Liver (tissue), 9 donors: ENCODE results near the gene MAD2L1BP. TPM values are rescaled to one million over a fixed set of nuclear protein-coding genes. Genes with fewer than 3 reads are reported as not detected.

ENCODE experiments used
- DNase-seq: peaks from one replicate; pipeline ENCODE4 v3.0.0-alpha.2; 2017; ENCODE audit warnings: low spot score
- H3K27ac ChIP-seq, 2 donors: one replicate each; pipeline ENCODE4 v1.7.0; 2013; ENCODE audit warnings: inconsistent platforms in 2 of 2, low read length in 2 of 2, control low read depth in 1 of 2, low read depth in 1 of 2, mild to moderate bottlenecking in 1 of 2
- H3K27me3 ChIP-seq, 4 donors: one replicate each; pipeline versions ENCODE4 v1.6.1 to v1.7.0; 2013; ENCODE audit warnings: low read length in 3 of 4, inconsistent platforms in 1 of 4, mild to moderate bottlenecking in 1 of 4, moderate library complexity in 1 of 4; ENCODE audit not compliant: control insufficient read depth in 4 of 4, insufficient read depth in 4 of 4
- H3K36me3 ChIP-seq, 4 donors: one replicate each; pipeline versions ENCODE4 v1.6.1 to v1.7.0; 2013; ENCODE audit warnings: low read length in 3 of 4, mild to moderate bottlenecking in 3 of 4, low read depth in 1 of 4, moderate library complexity in 1 of 4; ENCODE audit not compliant: control insufficient read depth in 4 of 4, insufficient read depth in 3 of 4
- H3K4me1 ChIP-seq, 4 donors: one replicate each; pipeline versions ENCODE4 v1.6.1 to v1.7.0; 2013; ENCODE audit warnings: low read length in 3 of 4, mild to moderate bottlenecking in 3 of 4, moderate library complexity in 1 of 4; ENCODE audit not compliant: control insufficient read depth in 4 of 4, insufficient read depth in 4 of 4
- H3K4me3 ChIP-seq, 3 donors: one replicate each; pipeline versions ENCODE4 v1.6.1 to v1.7.0; 2013; ENCODE audit warnings: low read length in 3 of 3, control low read depth in 1 of 3, low read depth in 1 of 3, mild to moderate bottlenecking in 1 of 3
- H3K9ac ChIP-seq, 2 donors: one replicate each; pipeline ENCODE4 v1.7.0; 2013; ENCODE audit warnings: low read length in 2 of 2, mild to moderate bottlenecking in 2 of 2, moderate library complexity in 2 of 2, control low read depth in 1 of 2, low read depth in 1 of 2
- H3K9me3 ChIP-seq, 4 donors: one replicate each; pipeline versions ENCODE4 v1.6.1 to v1.7.0; 2013; ENCODE audit warnings: low read length in 3 of 4; ENCODE audit not compliant: control insufficient read depth in 4 of 4
- FOXA1 ChIP-seq: IDR thresholded peaks from 2 replicates; pipeline ENCODE4 v1.6.1; 2016; ENCODE audit warnings: antibody characterized with exemption
- GABPA ChIP-seq, 2 donors: IDR thresholded peaks in 1 of 2; conservative IDR thresholded peaks in 1 of 2; 2 replicates each; pipeline ENCODE4 v1.6.1; 2016; ENCODE audit warnings: antibody characterized with exemption in 2 of 2, mild to moderate bottlenecking in 1 of 2, moderate library complexity in 1 of 2
- HNF4A ChIP-seq, 2 donors: conservative IDR thresholded peaks; 2 replicates each; pipeline ENCODE4 v1.6.1; 2016; ENCODE audit warnings: antibody characterized with exemption in 2 of 2, mild to moderate bottlenecking in 2 of 2
- JUND ChIP-seq, 2 donors: IDR thresholded peaks; 2 replicates each; pipeline ENCODE4 v1.6.1; 2016; ENCODE audit warnings: antibody characterized with exemption in 2 of 2
- NR2F2 ChIP-seq: IDR thresholded peaks from 2 replicates; pipeline ENCODE4 v1.6.1; 2016; ENCODE audit warnings: antibody characterized with exemption
- RAD21 ChIP-seq, 2 donors: IDR thresholded peaks; 2 replicates each; pipeline ENCODE4 v1.6.1; 2016; ENCODE audit warnings: antibody characterized with exemption in 2 of 2, mild to moderate bottlenecking in 2 of 2
- RXRA ChIP-seq, 2 donors: IDR thresholded peaks; 2 replicates each; pipeline ENCODE4 v1.6.1; 2017 to 2018; ENCODE audit warnings: antibody characterized with exemption in 2 of 2, mild to moderate bottlenecking in 1 of 2
- SP1 ChIP-seq: IDR thresholded peaks from 2 replicates; pipeline ENCODE4 v1.6.1; 2018; ENCODE audit warnings: antibody characterized with exemption, mild to moderate bottlenecking
- TAF1 ChIP-seq: conservative IDR thresholded peaks from 2 replicates; pipeline ENCODE4 v1.6.1; 2016; ENCODE audit warnings: antibody characterized with exemption, mild to moderate bottlenecking
- YY1 ChIP-seq: IDR thresholded peaks from 2 replicates; pipeline ENCODE4 v1.6.1; 2016; ENCODE audit warnings: antibody characterized with exemption, mild to moderate bottlenecking
- WGBS: extraction: QIAGEN DNeasy Blood & Tissue Kit; methylation state at CpG from one replicate; pipeline ENCODE4 v1.1.7; 2013; 5-methylcytosine and 5-hydroxymethylcytosine counted together
- polyA plus RNA-seq, 2 donors: library from polyadenylated mRNA; stranded (reverse) in 1 of 2; unstranded in 1 of 2; fragments of 200-250 nt in 1 of 2; fragments of >200 nt in 1 of 2; fragmentation: Nextera tagmentation in 1 of 2; extraction: Ambion mirVana in 1 of 2; gene quantifications; one replicate each; pipeline versions ENCODE4 v1.2.1 to v1.2.3, GENCODE V29; 2013 to 2015
- total RNA-seq, 2 donors: library from RNA; depleted of rRNA; stranded (reverse); fragments of >200 nt; gene quantifications; one replicate each; pipeline ENCODE4 v1.2.3, GENCODE V29; 2014
- TF ChIP-seq, protein P1 (sequence below): fragments of 150-350 bp; IDR thresholded peaks from 2 replicates; pipeline ENCODE4 v1.5.1; 2017; ENCODE audit warnings: improper control_type of control experiment, low read depth, low read length; ENCODE audit not compliant: missing input control
- TF ChIP-seq, protein P2 (sequence below): IDR thresholded peaks from 2 replicates; pipeline ENCODE4 v1.6.1; 2016; ENCODE audit warnings: antibody characterized with exemption
- donor health status: healthy.
- donor health status: healthy.
- donor health status: healthy.
- donor health status: healthy.
- donor health status: healthy.

MAD2L1BP gene
- total and polyA plus RNA-seq, 4 donors = 11.2 to 17.3 (median 16.1) TPM

DNA sequence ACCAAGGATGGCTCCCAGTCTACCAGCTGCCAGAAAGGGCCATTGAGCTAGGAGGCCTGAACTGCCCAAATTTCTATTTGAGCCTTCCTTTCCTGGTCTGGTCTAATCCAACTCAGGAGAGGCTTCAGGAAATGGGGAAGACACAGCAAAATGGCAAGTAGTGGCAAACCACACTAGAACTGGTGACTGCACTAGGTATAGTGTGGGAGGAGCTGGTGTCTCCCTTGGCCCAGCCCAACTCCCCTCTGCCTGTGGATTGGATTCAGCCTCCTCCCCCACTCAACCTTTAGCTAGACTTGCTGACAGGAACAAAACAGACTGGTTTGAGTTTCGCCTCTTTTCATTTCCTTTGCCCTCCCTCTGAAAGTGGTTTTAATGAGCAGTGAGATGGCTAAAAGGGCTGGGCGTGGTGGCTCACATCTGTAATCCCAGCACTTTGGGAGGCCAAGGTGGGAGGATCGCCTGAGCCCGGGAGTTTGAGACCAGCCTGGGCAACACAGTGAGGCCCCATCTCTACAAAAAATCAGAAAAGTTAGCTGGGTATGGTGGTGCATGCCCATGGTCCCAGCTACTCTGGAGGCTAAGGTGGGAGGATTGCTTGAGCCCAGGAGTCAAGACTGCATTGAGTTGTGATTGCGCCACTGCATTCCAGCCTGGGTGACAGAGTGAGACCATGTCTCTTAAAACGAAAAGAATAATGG is 34.4 kb downstream of the MAD2L1BP start:
- Histone ChIP-seq H3K9me3 (no peaks in the 10 kb centered on the region), H3K4me3 (no peak overlapping the region), H3K9ac (no peak overlapping the region), H3K36me3 (peaks cover 4 to 30% (median 12%) of the 10 kb centered on the region in 4 donors), H3K27ac (no peak overlapping the region), H3K4me1 (peaks cover 5 to 18% (median 9%) of the 10 kb centered on the region in 4 donors), H3K27me3 (no peaks in the 10 kb centered on the region)
- no peak for TF ChIP-seq HNF4A (conservative IDR thresholded peaks at IDR 0.05)
- TF ChIP-seq TAF1 = no peak
- TF ChIP-seq JUND (IDR thresholded peaks at IDR 0.05) = no peak
- no peak for TF ChIP-seq GABPA (IDR thresholded peaks at IDR 0.05 in 1 of 2, conservative IDR thresholded peaks at IDR 0.05 in 1 of 2)
- TF ChIP-seq, protein P1, sequence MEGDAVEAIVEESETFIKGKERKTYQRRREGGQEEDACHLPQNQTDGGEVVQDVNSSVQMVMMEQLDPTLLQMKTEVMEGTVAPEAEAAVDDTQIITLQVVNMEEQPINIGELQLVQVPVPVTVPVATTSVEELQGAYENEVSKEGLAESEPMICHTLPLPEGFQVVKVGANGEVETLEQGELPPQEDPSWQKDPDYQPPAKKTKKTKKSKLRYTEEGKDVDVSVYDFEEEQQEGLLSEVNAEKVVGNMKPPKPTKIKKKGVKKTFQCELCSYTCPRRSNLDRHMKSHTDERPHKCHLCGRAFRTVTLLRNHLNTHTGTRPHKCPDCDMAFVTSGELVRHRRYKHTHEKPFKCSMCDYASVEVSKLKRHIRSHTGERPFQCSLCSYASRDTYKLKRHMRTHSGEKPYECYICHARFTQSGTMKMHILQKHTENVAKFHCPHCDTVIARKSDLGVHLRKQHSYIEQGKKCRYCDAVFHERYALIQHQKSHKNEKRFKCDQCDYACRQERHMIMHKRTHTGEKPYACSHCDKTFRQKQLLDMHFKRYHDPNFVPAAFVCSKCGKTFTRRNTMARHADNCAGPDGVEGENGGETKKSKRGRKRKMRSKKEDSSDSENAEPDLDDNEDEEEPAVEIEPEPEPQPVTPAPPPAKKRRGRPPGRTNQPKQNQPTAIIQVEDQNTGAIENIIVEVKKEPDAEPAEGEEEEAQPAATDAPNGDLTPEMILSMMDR = no peak
- TF ChIP-seq NR2F2 = no peak
- no peak for TF ChIP-seq SP1
- no peak for TF ChIP-seq FOXA1
- TF ChIP-seq RXRA (IDR thresholded peaks at IDR 0.05) = no peak
- no peak for TF ChIP-seq YY1
- DNase-seq = no peak
- 89% methylated on average over 6 of the region's 6 CpGs for WGBS

DNA sequence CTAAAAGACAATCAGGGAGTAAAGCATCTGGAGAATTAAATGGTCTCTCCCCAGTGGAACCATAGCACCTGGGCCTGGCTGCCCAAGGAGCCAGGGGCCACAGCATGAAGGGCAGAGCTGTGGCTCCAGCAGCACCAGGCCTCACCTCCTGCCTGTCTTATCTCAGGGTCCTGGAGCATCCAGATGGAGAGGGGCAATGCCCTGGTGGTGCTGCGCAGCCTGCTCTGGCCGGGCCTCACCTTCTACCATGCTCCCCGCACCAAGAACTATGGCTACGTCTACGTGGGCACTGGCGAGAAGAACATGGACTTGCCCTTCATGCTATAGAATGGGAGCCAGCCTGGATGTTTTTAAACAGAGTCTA is 35.0 kb downstream of the MAD2L1BP start:
- Histone ChIP-seq H3K27me3 (no peaks in the 10 kb centered on the region), H3K36me3 (peaks cover 4 to 35% (median 17%) of the 10 kb centered on the region in 4 donors), H3K27ac (no peak overlapping the region), H3K9me3 (no peaks in the 10 kb centered on the region), H3K9ac (no peak overlapping the region), H3K4me1 (peaks cover 5 to 18% (median 9%) of the 10 kb centered on the region in 4 donors), H3K4me3 (no peak overlapping the region)
- no peak for DNase-seq
- no peak for TF ChIP-seq RAD21 (IDR thresholded peaks at IDR 0.05)
- 87% methylated on average over 6 of the region's 6 CpGs for WGBS

DNA sequence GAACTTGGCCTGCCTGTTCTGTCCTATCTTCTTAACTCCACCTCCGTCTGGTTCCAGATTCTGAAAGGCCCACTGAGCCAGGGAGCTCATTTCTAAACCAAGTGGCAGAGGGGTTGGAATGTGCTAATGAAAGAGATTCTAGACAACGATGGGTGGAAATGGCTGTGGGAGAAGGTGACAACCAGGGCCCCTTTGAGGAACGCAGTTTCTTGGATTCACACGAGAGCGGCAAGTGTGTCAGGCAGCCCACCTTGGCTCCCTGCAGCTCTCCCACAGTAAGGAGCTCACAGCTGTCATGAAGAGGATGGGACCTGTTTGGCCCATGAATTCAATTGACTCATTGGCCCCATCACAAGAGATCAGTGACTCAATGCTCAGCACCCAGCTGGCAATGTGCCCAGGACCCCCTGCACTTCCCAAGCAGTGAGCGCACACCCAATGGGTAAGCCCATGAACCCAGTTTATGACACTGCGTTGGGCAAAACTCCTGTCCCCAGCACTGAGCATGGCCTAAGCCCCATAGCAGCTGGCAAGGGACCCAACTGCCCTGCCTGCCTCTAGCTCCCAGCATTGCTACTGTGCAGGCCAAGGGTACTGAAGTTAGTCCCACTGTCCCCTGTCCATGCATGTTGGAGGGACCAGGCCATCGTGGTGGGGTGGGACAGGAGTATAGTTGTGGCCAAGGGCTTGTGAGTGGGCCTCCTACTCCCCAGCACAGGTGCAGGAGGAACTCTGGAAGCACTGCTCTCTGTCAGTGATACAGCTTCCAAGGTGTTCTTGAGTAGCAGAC is 35.6 kb downstream of the MAD2L1BP start:
- TF ChIP-seq, protein P2, sequence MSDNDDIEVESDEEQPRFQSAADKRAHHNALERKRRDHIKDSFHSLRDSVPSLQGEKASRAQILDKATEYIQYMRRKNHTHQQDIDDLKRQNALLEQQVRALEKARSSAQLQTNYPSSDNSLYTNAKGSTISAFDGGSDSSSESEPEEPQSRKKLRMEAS = no peak
- no peak for TF ChIP-seq FOXA1
- H3K9me3 ChIP-seq = no peaks in the 10 kb centered on the region
- H3K9ac ChIP-seq = no peak overlapping the region
- DNase-seq = no peak
- peaks cover 4 to 41% (median 17%) of the 10 kb centered on the region in 4 donors for H3K36me3 ChIP-seq
- no peaks in the 10 kb centered on the region for H3K27me3 ChIP-seq
- no peak overlapping the region for H3K27ac ChIP-seq
- no peak overlapping the region for H3K4me3 ChIP-seq
- H3K4me1 ChIP-seq = peaks cover 5 to 18% (median 9%) of the 10 kb centered on the region in 4 donors
- WGBS = 94% methylated on average over 8 of the region's 8 CpGs
